GM18517 (cell line): ENCODE data around the gene CACNA1S.

ENCODE experiments used
- ATAC-seq: cut with Tn5 transposase; IDR thresholded peaks from one replicate; pipeline ENCODE4 v1.9.1; 2021; ENCODE audit warnings: mild to moderate bottlenecking, moderate library complexity; ENCODE audit not compliant: unreplicated experiment

Gene CACNA1S

GRCh38 chr1:201039418-201039817 lies 72.8 kb downstream of the CACNA1S start:
- no peak for ATAC-seq

- no peak for ATAC-seq
These were observed 73.9 kb downstream of the CACNA1S start for GRCh38 chr1:201038186-201038876.

GRCh38 chr1:201036188-201036842 lies 75.9 kb downstream of the CACNA1S start:
- no peak for ATAC-seq

GRCh38 chr1:201034671-201035070 lies 77.6 kb downstream of the CACNA1S start:
- ATAC-seq, result no peak

- ATAC-seq, result no peak
These were observed 79.8 kb downstream of the CACNA1S start for GRCh38 chr1:201032408-201032807.

- no peak for ATAC-seq
These were observed 83.8 kb downstream of the CACNA1S start for GRCh38 chr1:201028461-201028889.

- no peak for ATAC-seq
These were observed 85.4 kb downstream of the CACNA1S start for GRCh38 chr1:201026836-201027235.

GRCh38 chr1:201026234-201026633 lies 86.0 kb downstream of the CACNA1S start:
- no peak for ATAC-seq

GRCh38 chr1:201025571-201026002 lies 86.6 kb downstream of the CACNA1S start:
- ATAC-seq, result no peak

- ATAC-seq, result no peak
These were observed 87.6 kb downstream of the CACNA1S start for GRCh38 chr1:201024625-201024998.

GRCh38 chr1:201023920-201024624 lies 88.2 kb downstream of the CACNA1S start:
- no peak for ATAC-seq

GRCh38 chr1:201023517-201023902 lies 88.7 kb downstream of the CACNA1S start, which contains the start of gene KIF21B:
KIF21B (minus strand) TSS chr1:201023714; CDS start chr1:201023383, 331 bp downstream.
- ATAC-seq, result peak; percentile 42

- ATAC-seq, result no peak
These were observed 89.3 kb downstream of the CACNA1S start for GRCh38 chr1:201022820-201023516.

GRCh38 chr1:201022493-201022819 lies 89.8 kb downstream of the CACNA1S start:
- ATAC-seq, result no peak

GRCh38 chr1:201021630-201022492 lies 90.4 kb downstream of the CACNA1S start:
- no peak for ATAC-seq

- ATAC-seq, result no peak
These were observed 91.3 kb downstream of the CACNA1S start for GRCh38 chr1:201020721-201021629.

- no peak for ATAC-seq
These were observed 92.1 kb downstream of the CACNA1S start for GRCh38 chr1:201020040-201020591.

- ATAC-seq, result peak; percentile 62
These were observed 92.8 kb downstream of the CACNA1S start for GRCh38 chr1:201019321-201019977.

- no peak for ATAC-seq
These were observed 94.4 kb downstream of the CACNA1S start for GRCh38 chr1:201017828-201018163.
